Stimulated activated CD8-positive, alpha-beta memory T cell treated with anti-CD3 and anti-CD28 coated beads, Interleukin-15, amount 100 ng/mL, for 24 hours (primary cell): Measurements from ENCODE around the gene P2RY11.
A peak's percentile ranks its signal among the peaks of the same experiment; 100 is the strongest.

ENCODE experiments used
- DNase-seq: peaks from one replicate; pipeline ENCODE4 v3.0.0-alpha.2; 2020; ENCODE audit warnings: low read depth

The P2RY11 gene

DNA sequence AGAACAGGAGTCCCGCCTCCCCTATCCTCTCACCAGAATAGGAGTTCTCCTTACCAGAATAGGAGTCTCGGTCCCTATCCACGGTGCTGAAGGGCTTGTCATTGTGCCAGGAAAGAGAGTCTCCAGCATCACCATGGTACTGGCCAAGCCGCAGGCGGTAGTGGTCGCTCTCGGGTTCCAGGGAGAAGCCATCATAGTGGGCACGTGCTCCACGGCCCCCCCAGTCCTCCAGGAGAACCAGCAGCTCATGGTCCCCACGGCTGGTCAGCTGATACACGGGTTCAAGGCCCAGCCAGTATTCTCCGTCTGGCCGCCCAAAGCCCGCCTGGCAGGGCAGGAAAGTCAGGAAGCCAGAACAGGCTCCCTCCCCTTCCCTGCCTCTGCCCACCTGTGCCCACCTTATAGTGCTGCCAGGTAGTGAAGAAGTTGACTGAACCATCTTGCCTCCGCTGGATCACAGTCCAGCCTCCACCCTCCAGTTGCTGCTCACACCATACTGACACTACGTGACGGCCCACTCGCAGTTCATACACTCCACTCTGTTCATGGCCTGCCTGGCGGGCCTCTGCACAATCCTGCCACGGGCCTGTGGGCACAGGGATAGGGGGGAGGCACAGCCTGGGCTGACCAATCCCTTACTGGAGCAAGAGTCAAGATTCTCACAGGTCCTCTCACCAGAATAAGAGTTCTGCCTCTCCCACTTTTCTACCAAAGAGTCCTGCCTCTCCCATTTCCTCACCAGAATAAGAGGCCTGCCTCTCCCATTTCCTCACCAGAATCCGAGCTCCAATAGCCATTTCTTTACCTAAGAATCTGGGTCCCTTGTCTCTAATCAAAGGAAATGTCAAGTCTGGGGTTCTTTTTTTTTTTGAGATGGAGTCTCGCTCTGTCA lies 18.0 kb upstream of the P2RY11 start:
- no peak for DNase-seq

DNA sequence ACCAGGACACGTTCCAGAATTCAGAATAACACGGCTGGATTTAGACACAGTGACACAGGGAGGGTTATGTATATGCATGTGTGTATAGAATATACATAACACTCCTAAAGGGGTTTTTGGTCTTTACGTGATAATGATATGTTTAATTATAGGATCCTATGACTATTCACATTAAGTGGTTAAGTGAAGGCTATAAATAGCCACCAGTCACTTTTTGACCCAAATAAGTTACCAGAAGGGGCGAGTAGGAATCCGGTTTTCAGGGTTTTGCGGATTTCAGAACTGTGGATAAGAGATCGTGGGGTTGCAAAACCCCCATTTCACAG lies 15.9 kb upstream of the P2RY11 start:
- no peak for DNase-seq

DNA sequence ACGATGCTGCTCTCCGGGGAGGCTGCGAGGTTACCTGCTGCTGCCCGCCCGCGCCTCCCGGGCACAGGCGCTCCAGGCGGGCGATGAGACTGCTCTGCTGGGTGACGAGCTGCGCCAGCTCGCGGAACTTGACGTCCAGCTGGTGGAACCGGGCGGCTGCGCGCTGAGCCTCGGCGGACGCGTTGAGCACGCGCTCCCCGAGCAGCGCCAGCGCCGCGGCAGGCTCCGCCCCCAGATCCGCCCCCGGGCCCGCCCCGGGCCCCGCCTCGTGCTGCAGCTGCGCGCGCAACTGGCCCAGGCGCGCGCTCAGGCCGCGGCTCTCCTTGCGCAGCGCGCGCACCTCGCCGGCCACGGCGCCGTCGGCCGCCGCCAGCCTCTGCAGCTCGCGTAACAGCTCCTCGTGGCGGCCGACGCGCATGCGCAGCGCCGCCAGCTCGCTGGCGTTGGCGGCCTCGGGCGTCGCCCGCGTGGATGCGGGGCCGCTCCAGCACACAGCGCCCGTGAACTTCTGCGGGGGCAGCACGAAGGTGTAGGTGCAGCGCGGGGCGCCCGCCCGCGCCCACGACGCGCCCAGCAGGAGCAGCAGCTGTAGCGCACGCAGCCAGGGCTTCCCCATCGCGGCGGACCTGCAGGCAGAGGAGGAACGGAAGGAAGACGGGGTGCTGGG lies 15.4 kb upstream of the P2RY11 start:
- peak; percentile 88 for DNase-seq

DNA sequence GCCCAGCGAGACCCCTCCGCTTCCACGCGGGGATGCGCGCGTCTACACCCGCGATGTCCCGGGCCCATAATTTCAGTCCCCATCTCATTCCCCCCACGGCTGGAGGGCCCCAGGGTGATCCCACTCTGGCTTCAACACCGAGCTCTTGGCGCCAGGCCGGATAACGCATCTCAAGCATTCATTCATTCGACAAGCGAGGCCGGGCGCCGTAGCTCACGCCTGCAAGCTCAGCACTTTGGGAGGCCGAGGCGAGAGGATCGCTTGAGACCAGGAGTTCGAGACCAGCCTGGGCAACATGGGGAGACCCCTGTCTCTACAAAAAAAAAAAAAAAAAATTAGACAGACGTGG lies 14.9 kb upstream of the P2RY11 start:
- DNase-seq, result no peak

GRCh38 chr19:10100163-10100785 lies 11.2 kb upstream of the P2RY11 start:
- DNase-seq, result no peak

- DNase-seq, result no peak
Observed at GRCh38 chr19:10102787-10103236, 8.7 kb upstream of the P2RY11 start.

DNA sequence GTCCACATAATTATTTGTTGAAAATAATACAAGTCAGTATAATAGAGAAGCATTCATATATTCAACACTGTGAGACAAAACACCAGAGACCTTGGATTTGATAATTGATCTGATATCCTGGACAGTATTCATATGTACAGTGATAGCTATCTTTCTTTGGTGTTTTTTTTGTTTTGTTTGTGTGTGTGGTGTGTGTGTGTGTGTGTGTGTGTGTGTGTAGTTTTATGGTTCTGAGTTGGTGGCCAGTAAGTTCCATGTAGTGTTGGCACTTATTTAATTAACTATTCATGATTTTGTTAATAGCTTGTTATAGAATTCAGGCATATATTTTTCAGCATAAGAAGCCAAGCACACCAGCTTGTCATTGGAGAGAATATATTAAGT lies 7.4 kb upstream of the P2RY11 start:
- no peak for DNase-seq

GRCh38 chr19:10104665-10105508 lies 6.6 kb upstream of the P2RY11 start:
- DNase-seq, result no peak

DNA sequence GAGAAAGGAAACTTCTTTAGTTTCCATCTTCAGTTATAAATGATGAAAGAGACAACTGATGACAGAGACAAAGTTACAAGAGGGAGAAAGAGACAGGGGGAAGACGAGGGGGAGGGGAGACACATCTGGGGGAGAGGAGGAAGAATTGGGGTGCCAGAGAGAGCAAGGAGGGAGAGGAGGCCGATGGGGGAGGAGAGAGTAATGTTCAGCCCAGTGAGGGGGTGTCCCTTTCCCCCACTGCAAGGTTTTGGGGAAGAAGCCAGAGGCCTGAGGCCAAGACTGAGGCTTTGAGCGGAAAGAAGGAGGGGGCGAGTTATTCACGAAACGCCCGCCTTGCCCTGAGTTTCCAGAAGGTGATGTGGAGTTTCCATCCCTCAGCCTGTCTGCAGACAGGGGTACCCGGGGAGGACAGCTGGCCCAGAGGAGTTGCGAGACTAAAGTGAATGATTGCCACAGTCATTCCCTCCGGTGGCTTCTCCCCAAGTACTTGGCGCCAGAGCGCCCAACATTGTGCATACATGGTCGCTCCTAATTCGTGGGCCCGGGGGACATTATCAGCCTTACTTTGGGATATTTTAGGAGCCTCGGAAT lies 5.9 kb upstream of the P2RY11 start:
- DNase-seq, result no peak

- peak; percentile 90 for DNase-seq
Observed at GRCh38 chr19:10106100-10106936, 5.2 kb upstream of the P2RY11 start, which contains the start of gene PPAN. PPAN (plus strand) TSS chr19:10106362; CDS start chr19:10106395, 33 bp downstream.

GRCh38 chr19:10107254-10107653 lies 4.2 kb upstream of the P2RY11 start:
- DNase-seq, result no peak

- DNase-seq, result no peak
Observed at GRCh38 chr19:10107817-10108367, 3.6 kb upstream of the P2RY11 start.

DNA sequence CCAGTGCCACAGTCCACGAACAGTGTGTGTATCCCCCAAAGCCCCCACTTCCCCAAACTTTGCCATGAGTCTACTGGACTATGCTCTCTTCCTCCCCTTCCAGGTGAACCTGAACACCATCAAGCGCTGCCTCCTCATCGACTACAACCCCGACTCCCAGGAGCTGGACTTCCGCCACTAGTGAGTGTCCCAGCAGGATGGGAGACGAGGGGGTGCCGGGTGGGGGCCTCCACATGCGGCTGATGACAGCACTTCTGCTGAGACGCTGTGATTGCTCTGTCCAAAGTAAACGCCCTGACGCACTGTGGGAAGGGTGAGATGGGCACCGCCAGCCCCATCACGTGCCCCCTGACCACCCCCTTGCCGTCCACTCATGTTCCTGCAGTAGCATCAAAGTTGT lies 2.0 kb upstream of the P2RY11 start:
- DNase-seq, result no peak

GRCh38 chr19:10110076-10110971 lies 1.2 kb upstream of the P2RY11 start:
- no peak for DNase-seq

- no peak for DNase-seq
Observed at GRCh38 chr19:10110972-10111317, 548 bp upstream of the P2RY11 start.

DNA sequence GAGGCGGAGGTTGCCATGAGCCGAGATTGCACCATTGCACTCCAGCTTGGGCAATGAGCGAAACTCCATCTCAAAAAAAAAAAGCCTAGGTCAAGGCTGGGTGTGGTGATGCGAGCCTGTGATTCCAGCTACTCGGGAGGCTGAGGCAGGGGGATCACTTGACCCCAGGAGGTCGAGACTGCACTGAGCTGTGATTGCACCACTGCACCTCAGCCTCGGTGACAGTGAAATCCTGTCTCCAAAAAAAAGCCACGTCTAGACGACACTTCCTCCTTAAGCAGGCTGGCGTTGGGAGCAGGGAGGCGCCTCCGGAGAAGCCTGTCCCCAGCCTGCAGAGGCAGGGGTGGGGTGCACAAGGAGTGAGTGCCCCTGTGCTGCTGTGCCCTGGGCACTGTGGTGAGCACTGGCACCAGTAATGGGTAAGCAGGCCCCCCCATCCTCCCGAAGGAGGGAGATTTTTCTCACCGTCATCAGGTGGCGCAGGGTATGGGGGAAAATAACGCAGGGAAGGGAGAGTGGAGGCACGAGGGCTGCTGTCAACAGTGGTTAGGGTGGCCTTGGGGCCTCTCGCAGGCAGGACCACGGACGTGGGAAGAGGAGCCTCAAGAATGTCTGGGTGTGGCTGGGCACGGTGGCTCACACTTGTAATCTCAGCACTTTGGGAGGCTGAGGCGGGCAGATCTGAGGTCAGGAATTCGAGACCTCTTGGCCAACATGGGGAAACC lies 706 bp downstream of the P2RY11 start:
- no peak for DNase-seq

DNA sequence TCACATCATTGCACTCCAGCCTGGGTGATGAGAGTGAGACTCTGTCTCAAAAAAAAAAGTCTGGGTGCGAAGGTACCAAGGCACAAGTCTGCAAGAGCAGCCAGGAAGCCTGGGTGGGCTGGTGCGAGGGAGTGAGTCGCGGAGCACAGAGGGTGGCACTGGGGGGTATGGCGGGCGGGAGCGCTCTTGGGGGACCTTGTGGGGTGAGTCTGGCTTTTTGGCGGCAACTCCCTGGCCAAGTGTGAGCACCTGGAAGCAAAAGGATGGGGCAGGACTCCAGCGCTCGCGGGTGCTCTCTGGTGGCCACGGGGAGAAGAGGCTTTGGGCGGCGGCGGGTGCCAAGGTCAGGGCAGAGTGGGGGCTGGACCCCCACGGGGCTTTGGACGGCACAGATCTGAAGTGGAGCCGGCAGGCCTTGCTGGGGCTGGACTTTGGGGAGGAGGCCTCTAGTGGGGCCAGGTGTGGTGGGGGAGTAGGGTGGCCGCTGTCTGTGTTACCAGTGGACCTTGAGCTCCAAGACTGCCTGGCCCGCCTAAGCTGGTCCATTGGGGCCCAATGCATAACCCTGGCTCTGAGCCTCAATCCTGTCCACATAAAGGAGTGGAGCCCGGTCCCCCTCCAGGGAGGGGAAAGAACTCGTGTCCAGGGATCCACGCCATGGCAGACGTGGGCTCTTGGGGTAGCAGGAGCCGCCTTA lies 1.6 kb downstream of the P2RY11 start:
- no peak for DNase-seq

DNA sequence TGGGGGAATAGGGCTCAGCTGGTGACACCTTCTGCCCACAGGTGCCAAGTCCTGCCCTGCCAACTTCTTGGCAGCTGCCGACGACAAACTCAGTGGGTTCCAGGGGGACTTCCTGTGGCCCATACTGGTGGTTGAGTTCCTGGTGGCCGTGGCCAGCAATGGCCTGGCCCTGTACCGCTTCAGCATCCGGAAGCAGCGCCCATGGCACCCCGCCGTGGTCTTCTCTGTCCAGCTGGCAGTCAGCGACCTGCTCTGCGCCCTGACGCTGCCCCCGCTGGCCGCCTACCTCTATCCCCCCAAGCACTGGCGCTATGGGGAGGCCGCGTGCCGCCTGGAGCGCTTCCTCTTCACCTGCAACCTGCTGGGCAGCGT lies 2.1 kb downstream of the P2RY11 start:
- DNase-seq, result no peak
